Ishikawa (cell line): Measurements from ENCODE around the gene CACNA1A.
A peak's percentile ranks its signal among the peaks of the same experiment; 100 is the strongest.

Source experiments
- CEBPB ChIP-seq: IDR thresholded peaks from 2 replicates; pipeline ENCODE4 v1.6.1; 2012
- USF1 ChIP-seq: IDR thresholded peaks from 2 replicates; pipeline ENCODE4 v1.6.1; 2012

GRCh38 chr19:13483215-13483614 is 23.1 kb downstream of the CACNA1A start:
- TF ChIP-seq USF1 (peak; percentile 39), CEBPB (no peak)
